Tibial nerve (tissue), 4 donors: ENCODE measurements around the gene CAPN8.

Source experiments
- EP300 ChIP-seq, 2 donors: sonication (generic); formaldehyde crosslinking; IDR thresholded peaks; one replicate each; pipeline ENCODE4 v1.6.1; 2017; ENCODE audit warnings: antibody characterized with exemption in 2 of 2, mild to moderate bottlenecking in 1 of 2
- POLR2A ChIP-seq, 2 donors: fragments of 450-650 bp; IDR thresholded peaks; one replicate each; pipeline ENCODE4 v1.6.1; 2017; ENCODE audit warnings: antibody characterized with exemption in 2 of 2, mild to moderate bottlenecking in 2 of 2, moderate library complexity in 2 of 2
- TF ChIP-seq, protein P1 (sequence below), 5 experiments: fragments of 200-600 bp in 3 of 5; fragments of 450-650 bp in 2 of 5; sonication (generic) in 3 of 5; IDR thresholded peaks; one replicate each; pipeline ENCODE4 v1.5.1; 2016 to 2019; ENCODE audit warnings: antibody characterized with exemption in 5 of 5, mild to moderate bottlenecking in 3 of 5, moderate library complexity in 2 of 5

DNA sequence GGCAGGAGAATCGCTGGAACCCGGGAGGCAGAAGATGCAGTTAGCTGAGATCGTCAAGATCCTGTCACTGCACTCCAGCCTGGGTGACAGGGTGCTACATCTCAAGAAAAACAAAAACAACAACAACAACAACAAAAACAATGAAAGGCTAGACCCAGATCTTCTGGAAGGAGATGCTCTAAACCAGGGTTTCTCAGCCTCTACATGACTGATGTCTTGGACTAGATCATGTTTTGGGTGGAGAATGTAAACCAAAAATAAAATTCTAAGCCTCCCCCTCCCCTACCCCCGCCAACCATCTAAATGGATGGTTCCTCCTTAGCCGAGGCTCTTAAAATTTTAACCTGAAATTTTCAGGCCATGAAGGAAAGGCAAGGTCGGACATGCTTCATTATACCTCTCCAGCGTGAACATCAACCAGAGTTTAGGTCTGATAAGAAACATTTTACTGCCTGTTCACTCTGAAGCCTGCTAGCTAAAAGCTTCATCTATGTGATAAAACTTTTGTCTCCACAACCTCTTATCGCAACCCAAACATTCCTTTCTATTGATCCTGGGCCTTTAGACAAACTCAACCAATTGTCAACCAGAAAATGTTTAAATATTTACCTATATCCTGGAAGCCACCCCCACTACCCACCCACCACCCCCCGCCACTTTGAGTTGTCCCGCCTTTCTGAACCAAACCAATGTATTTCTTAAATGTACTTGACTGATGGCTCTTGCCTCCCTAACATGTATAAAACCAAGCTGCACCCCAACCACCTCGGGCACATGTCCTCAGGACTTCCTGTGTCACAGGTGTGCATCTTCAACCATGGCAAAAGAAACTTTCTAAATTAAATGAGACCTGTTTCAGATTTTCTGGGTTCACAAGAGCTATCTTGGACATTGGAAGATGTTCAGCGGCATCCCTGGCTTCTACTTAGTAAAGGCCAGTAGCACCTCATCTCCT lies 45.0 kb upstream of the CAPN8 start:
- TF ChIP-seq, protein P1, sequence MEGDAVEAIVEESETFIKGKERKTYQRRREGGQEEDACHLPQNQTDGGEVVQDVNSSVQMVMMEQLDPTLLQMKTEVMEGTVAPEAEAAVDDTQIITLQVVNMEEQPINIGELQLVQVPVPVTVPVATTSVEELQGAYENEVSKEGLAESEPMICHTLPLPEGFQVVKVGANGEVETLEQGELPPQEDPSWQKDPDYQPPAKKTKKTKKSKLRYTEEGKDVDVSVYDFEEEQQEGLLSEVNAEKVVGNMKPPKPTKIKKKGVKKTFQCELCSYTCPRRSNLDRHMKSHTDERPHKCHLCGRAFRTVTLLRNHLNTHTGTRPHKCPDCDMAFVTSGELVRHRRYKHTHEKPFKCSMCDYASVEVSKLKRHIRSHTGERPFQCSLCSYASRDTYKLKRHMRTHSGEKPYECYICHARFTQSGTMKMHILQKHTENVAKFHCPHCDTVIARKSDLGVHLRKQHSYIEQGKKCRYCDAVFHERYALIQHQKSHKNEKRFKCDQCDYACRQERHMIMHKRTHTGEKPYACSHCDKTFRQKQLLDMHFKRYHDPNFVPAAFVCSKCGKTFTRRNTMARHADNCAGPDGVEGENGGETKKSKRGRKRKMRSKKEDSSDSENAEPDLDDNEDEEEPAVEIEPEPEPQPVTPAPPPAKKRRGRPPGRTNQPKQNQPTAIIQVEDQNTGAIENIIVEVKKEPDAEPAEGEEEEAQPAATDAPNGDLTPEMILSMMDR (IDR thresholded peaks at IDR 0.05) = no peak
- TF ChIP-seq POLR2A (IDR thresholded peaks at IDR 0.05) (no peak), EP300 (IDR thresholded peaks at IDR 0.05) (no peak)
